ENCODE data around the gene CNTD1.

GRCh38 chr17:42855048-42855596, 56.5 kb downstream of the CNTD1 start:
- TF ChIP-seq CTCF (IDR thresholded peaks at IDR 0.05; ENCODE audit: insufficient read depth, low read depth, low read length), result no peak
- TF ChIP-seq EZH2 (IDR thresholded peaks at IDR 0.05; ENCODE audit: insufficient read depth, low read length), result no peak
